H1 (cell line): ENCODE measurements around the gene DYRK1A. TPM values are rescaled to one million over a fixed set of nuclear protein-coding genes. Genes with fewer than 3 reads are reported as not detected.

Experiments used
- CHD2 ChIP-seq: IDR thresholded peaks from 2 replicates; pipeline ENCODE4 v1.6.1; 2012; ENCODE audit warnings: low read length, improper control_type of control experiment
- SIX5 ChIP-seq: IDR thresholded peaks from 2 replicates; pipeline ENCODE4 v1.6.1; 2011; ENCODE audit warnings: mild to moderate bottlenecking, low read depth, low read length
- polyA plus RNA-seq, 7 experiments: library from polyadenylated mRNA; depleted of rRNA in 3 of 7; stranded (reverse) in 5 of 7; unstranded in 2 of 7; fragments of >200 nt in 5 of 7; fragments of 200-250 nt in 2 of 7; gene quantifications; 1 replicate in 5 of 7; 2 replicates in 1 of 7; 4 replicates in 1 of 7; pipeline versions ENCODE4 v1.2.1 to v1.2.3, GENCODE V29; 2011 to 2013; ENCODE audit warnings: missing spikeins in 2 of 7, mixed read lengths in 2 of 7
- total RNA-seq: library from RNA; stranded (reverse); fragmentation: NEBNext Ultra II Directional; extraction: Animal tissue kit (Norgen Biotek cat#: 25700); gene quantifications from 2 replicates; pipeline ENCODE4 v1.2.1, GENCODE V29; 2021
- TF ChIP-seq, protein P1 (sequence below): fragments of 300-600 bp; sonication (generic); IDR thresholded peaks from 2 replicates; pipeline ENCODE4 v1.7.1; 2012; ENCODE audit warnings: low read length, moderate library complexity, mild to moderate bottlenecking, inconsistent platforms; ENCODE audit not compliant: insufficient replicate concordance

Gene DYRK1A
- total and polyA plus RNA-seq, 2 of the 8 experiments (the other 6 are each of a cell fraction or from before 2014, with no cell fraction given): 61.1 to 62.2 TPM

DNA sequence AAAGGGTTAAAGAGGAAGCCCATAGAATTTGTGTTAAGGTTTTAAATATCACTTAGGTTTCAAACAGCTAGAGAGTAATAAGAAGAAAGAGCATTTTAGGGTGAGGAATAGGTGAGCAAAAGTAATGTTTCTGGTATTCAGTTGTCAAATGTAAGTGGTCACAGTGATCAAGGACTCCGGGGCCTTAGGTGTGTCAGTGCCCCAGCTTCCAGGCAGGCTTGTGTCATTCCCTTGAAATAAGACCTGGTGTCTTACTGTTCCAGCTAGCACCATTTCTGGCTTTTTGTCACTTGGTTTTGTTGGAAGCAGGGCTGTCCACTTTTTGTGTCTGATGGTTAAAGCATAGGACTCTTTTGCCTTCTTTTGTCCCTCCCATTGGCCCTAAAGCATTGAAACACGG lies 69.6 kb downstream of the DYRK1A start (continued):
- TF ChIP-seq, protein P1, sequence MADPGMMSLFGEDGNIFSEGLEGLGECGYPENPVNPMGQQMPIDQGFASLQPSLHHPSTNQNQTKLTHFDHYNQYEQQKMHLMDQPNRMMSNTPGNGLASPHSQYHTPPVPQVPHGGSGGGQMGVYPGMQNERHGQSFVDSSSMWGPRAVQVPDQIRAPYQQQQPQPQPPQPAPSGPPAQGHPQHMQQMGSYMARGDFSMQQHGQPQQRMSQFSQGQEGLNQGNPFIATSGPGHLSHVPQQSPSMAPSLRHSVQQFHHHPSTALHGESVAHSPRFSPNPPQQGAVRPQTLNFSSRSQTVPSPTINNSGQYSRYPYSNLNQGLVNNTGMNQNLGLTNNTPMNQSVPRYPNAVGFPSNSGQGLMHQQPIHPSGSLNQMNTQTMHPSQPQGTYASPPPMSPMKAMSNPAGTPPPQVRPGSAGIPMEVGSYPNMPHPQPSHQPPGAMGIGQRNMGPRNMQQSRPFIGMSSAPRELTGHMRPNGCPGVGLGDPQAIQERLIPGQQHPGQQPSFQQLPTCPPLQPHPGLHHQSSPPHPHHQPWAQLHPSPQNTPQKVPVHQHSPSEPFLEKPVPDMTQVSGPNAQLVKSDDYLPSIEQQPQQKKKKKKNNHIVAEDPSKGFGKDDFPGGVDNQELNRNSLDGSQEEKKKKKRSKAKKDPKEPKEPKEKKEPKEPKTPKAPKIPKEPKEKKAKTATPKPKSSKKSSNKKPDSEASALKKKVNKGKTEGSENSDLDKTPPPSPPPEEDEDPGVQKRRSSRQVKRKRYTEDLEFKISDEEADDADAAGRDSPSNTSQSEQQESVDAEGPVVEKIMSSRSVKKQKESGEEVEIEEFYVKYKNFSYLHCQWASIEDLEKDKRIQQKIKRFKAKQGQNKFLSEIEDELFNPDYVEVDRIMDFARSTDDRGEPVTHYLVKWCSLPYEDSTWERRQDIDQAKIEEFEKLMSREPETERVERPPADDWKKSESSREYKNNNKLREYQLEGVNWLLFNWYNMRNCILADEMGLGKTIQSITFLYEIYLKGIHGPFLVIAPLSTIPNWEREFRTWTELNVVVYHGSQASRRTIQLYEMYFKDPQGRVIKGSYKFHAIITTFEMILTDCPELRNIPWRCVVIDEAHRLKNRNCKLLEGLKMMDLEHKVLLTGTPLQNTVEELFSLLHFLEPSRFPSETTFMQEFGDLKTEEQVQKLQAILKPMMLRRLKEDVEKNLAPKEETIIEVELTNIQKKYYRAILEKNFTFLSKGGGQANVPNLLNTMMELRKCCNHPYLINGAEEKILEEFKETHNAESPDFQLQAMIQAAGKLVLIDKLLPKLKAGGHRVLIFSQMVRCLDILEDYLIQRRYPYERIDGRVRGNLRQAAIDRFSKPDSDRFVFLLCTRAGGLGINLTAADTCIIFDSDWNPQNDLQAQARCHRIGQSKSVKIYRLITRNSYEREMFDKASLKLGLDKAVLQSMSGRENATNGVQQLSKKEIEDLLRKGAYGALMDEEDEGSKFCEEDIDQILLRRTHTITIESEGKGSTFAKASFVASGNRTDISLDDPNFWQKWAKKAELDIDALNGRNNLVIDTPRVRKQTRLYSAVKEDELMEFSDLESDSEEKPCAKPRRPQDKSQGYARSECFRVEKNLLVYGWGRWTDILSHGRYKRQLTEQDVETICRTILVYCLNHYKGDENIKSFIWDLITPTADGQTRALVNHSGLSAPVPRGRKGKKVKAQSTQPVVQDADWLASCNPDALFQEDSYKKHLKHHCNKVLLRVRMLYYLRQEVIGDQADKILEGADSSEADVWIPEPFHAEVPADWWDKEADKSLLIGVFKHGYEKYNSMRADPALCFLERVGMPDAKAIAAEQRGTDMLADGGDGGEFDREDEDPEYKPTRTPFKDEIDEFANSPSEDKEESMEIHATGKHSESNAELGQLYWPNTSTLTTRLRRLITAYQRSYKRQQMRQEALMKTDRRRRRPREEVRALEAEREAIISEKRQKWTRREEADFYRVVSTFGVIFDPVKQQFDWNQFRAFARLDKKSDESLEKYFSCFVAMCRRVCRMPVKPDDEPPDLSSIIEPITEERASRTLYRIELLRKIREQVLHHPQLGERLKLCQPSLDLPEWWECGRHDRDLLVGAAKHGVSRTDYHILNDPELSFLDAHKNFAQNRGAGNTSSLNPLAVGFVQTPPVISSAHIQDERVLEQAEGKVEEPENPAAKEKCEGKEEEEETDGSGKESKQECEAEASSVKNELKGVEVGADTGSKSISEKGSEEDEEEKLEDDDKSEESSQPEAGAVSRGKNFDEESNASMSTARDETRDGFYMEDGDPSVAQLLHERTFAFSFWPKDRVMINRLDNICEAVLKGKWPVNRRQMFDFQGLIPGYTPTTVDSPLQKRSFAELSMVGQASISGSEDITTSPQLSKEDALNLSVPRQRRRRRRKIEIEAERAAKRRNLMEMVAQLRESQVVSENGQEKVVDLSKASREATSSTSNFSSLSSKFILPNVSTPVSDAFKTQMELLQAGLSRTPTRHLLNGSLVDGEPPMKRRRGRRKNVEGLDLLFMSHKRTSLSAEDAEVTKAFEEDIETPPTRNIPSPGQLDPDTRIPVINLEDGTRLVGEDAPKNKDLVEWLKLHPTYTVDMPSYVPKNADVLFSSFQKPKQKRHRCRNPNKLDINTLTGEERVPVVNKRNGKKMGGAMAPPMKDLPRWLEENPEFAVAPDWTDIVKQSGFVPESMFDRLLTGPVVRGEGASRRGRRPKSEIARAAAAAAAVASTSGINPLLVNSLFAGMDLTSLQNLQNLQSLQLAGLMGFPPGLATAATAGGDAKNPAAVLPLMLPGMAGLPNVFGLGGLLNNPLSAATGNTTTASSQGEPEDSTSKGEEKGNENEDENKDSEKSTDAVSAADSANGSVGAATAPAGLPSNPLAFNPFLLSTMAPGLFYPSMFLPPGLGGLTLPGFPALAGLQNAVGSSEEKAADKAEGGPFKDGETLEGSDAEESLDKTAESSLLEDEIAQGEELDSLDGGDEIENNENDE: no peak
- no peak for TF ChIP-seq CHD2
- no peak for TF ChIP-seq SIX5
